ENCODE results near the gene BAHCC1. TPM values are rescaled to one million over a fixed set of nuclear protein-coding genes. Genes with fewer than 3 reads are reported as not detected.

BAHCC1 gene
- total and polyA plus RNA-seq, 3 experiments from 2014 or later = not detected

DNA sequence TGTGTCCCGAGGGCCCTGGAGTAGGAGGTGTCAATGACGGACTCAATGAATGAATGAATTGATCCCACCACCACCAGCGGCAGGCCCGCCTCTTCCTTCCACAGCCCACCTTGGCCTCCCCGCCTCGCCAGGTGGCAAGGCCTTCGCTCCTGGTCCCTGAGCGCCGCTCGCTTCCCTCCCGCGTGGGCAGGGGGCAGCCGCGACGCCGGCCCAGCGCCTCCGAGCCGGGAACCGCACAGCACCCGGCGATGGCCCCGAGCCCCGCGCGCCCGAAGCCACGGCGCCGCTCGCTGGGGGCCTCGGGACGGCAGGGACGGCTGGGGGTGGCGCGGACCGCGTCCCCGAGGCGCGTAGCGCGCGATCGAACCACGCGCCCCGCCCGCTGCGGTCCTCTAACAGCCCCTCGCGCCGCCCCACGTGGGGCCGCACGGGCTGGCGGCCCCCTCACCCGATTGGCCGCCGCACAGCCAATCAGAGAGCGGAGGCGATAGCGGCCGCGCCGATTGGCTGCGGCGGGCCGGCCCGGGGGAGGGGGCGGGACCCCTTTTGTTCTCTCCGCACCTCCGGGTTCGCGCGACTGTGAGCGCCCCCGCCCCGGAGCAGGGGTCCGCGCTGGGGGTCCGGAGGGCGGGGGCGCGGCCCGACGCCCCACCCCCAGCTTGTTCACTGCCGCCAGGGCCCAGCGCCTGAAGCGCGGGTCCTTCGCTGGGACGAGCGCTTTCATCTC, 86.0 kb downstream of the BAHCC1 start:
- CTCF ChIA-PET = interaction anchor here (0.9 to 1.0 kb wide), 3 partner anchors 38 to 389 kb away, joined by 3 to 4 read pairs (median 3); no protein-coding TSS in a partner anchor
- peak; percentile 28 to 71 (median 50) for DNase-seq

DNA sequence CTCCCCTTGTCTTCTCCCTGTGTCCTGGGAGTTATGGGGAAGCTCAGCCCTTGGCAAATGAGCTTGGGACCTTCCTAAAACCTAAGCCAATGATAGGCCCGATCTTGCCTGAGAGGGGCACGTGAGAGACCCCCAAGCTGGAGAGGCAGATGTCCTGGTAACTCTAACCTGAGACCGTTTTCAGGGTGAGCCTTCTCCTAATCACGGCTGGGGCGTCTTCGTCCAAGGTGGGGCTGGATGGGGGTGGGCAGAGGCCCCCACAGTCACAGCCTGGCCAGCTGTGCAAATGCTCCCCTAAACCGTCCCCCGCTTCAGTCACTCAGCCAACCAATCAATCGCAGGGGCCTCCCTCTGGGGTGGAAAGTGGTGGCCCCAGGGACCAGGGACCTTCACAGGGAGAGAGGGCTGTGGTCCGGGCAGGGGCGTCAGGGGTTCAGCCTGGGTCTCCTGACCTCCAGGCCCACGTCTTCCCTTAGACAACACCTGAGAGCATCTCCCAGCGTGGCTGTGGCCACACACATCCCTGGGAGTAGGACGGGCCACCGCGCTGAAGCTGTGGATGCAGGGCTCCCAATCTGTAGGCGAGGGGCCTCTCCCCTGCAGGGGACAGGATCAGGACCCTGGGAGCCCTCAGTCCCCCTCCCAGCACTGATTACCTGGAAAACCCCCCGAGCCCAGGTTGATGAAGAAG, 86.7 kb downstream of the BAHCC1 start:
- DNase-seq = peak in 1 of 5 donors; percentile 15
- Histone ChIP-seq H3K36me3 (ENCODE audit: insufficient read depth, low read length) (no peaks in the 10 kb centered on the region), H3K27me3 (ENCODE audit: insufficient read depth, low read length, poor library complexity, severe bottlenecking) (peaks cover 20% of the 10 kb centered on the region), H3K4me1 (ENCODE audit: insufficient read depth, low read length) (peaks cover 20% of the 10 kb centered on the region), H3K9me3 (ENCODE audit: low read length) (no peaks in the 10 kb centered on the region), H3K4me3 (ENCODE audit: low read length) (peak overlapping the region; percentile 53), H3K27ac (ENCODE audit: low read depth, low read length) (no peak overlapping the region)
- peak overlapping the region in 1 of 8 donors; percentile 24 for H3K27ac Mint-ChIP-seq
- ChIA-PET POLR2A (interaction anchor here (0.7 kb wide), 1 partner anchor 448 kb away, joined by 3 read pairs; no protein-coding TSS in a partner anchor), CTCF (interaction anchor here (0.9 to 1.5 kb wide), 3 partner anchors 190 to 390 kb away, joined by 3 to 5 read pairs (median 4); no protein-coding TSS in a partner anchor)
- H3K4me3 Mint-ChIP-seq = peak overlapping the region in 6 of 7 donors; percentile 60 to 79 (median 64)
- H3K36me3 Mint-ChIP-seq = no peaks in the 10 kb centered on the region
- peaks cover 4 to 24% (median 11%) of the 10 kb centered on the region in 3 donors for H3K4me1 Mint-ChIP-seq
- H3K27me3 Mint-ChIP-seq = peaks cover 19 to 45% of the 10 kb centered on the region in 2 donors
- H3K9me3 Mint-ChIP-seq = no peaks in the 10 kb centered on the region

More for the DNA sequence above, 86.0 kb downstream of the BAHCC1 start:
- Mint-ChIP-seq H3K4me1 (peaks cover 4 to 23% (median 11%) of the 10 kb centered on the region in 3 donors), H3K4me3 (peak overlapping the region in 6 of 7 donors; percentile 60 to 79 (median 64)), H3K27ac (no peak overlapping the region), H3K9me3 (no peaks in the 10 kb centered on the region), H3K27me3 (peaks cover 19 to 48% of the 10 kb centered on the region in 2 donors), H3K36me3 (no peaks in the 10 kb centered on the region)
- no peaks in the 10 kb centered on the region for H3K9me3 ChIP-seq (ENCODE audit: low read length)
- peak overlapping the region; percentile 53 for H3K4me3 ChIP-seq (ENCODE audit: low read length)
- H3K27me3 ChIP-seq (ENCODE audit: insufficient read depth, low read length, poor library complexity, severe bottlenecking) = peaks cover 20% of the 10 kb centered on the region
- POLR2A ChIA-PET = interaction anchor here (0.7 kb wide), 1 partner anchor 448 kb away, joined by 3 read pairs; no protein-coding TSS in a partner anchor
- H3K27ac ChIP-seq (ENCODE audit: low read depth, low read length) = no peak overlapping the region
- no peaks in the 10 kb centered on the region for H3K36me3 ChIP-seq (ENCODE audit: insufficient read depth, low read length)
- peaks cover 20% of the 10 kb centered on the region for H3K4me1 ChIP-seq (ENCODE audit: insufficient read depth, low read length)

GRCh38 chr17:81482673-81483072, 87.4 kb downstream of the BAHCC1 start:
- Mint-ChIP-seq H3K4me1 (peaks cover 4 to 26% (median 11%) of the 10 kb centered on the region in 3 donors), H3K9me3 (no peaks in the 10 kb centered on the region), H3K36me3 (no peaks in the 10 kb centered on the region), H3K4me3 (peak overlapping the region in 6 of 7 donors; percentile 27 to 80 (median 46)), H3K27me3 (peaks cover 23 to 44% of the 10 kb centered on the region in 2 donors), H3K27ac (no peak overlapping the region)
- no peak for DNase-seq
- Histone ChIP-seq H3K4me3 (ENCODE audit: low read length) (no peak overlapping the region), H3K27ac (ENCODE audit: low read depth, low read length) (no peak overlapping the region), H3K9me3 (ENCODE audit: low read length) (no peaks in the 10 kb centered on the region), H3K4me1 (ENCODE audit: insufficient read depth, low read length) (peaks cover 20% of the 10 kb centered on the region), H3K27me3 (ENCODE audit: insufficient read depth, low read length, poor library complexity, severe bottlenecking) (peaks cover 20% of the 10 kb centered on the region), H3K36me3 (ENCODE audit: insufficient read depth, low read length) (no peaks in the 10 kb centered on the region)
- ChIA-PET CTCF (interaction anchor here (1.5 to 4.2 kb wide), 2 partner anchors 191 to 228 kb away, joined by 5 to 40 read pairs; no protein-coding TSS in a partner anchor), POLR2A (interaction anchor here (0.5 kb wide), 1 partner anchor 1764 kb away, joined by 3 read pairs; no protein-coding TSS in a partner anchor)

DNA sequence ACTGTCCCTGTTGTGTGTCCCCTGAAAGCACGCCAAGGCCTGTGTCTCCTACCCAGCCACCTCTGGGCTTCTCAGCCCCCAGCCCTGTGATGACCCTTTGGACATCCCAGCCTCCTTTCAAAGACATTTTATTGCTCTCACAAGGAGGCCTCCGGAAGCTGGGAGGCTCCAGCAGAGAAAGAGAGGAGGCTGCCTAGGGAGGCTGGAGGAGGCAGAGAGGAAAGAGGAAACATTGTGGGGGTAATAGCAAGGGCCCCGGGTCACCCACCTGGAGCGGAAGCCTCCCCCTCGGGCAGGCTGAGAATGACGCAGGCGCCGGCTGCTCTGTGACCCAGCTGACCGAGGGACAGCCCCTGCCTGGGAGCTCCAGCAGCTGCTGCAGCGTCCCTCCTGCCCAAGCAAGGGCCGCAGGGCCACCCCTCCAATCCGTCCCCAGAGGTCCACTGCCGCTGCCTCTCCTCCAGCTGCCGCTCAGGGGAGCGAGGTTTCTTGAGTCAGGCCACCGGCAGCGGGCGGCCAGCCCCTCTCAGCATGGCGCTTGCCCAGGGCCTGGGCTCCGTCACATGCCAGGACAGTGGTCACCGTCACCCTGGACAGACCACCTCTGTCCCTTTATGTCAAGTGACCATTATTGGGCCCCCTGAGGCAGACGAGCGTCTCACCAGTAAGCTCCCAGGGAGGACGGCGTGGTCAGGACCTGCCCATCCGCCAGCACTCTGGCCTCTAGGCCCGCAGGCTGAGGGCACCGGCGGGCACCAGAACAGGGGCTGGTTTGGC, 88.0 kb downstream of the BAHCC1 start:
- H3K27ac ChIP-seq (ENCODE audit: low read depth, low read length) = no peak overlapping the region
- Mint-ChIP-seq H3K4me1 (peaks cover 4 to 26% (median 11%) of the 10 kb centered on the region in 3 donors), H3K4me3 (peak overlapping the region in 4 of 7 donors; percentile 27 to 56 (median 40)), H3K36me3 (no peaks in the 10 kb centered on the region), H3K9me3 (no peaks in the 10 kb centered on the region), H3K27me3 (peaks cover 20 to 40% of the 10 kb centered on the region in 2 donors), H3K27ac (no peak overlapping the region)
- H3K27me3 ChIP-seq (ENCODE audit: insufficient read depth, low read length, poor library complexity, severe bottlenecking) = peaks cover 20% of the 10 kb centered on the region
- H3K9me3 ChIP-seq (ENCODE audit: low read length) = no peaks in the 10 kb centered on the region
- CTCF ChIA-PET = interaction anchor here (1.2 to 4.2 kb wide), 5 partner anchors 9 to 228 kb away, joined by 3 to 40 read pairs (median 6); no protein-coding TSS in a partner anchor
- DNase-seq = peak in 2 of 5 donors; percentile 17 to 32
- no peaks in the 10 kb centered on the region for H3K36me3 ChIP-seq (ENCODE audit: insufficient read depth, low read length)
- peaks cover 20% of the 10 kb centered on the region for H3K4me1 ChIP-seq (ENCODE audit: insufficient read depth, low read length)
- no peak overlapping the region for H3K4me3 ChIP-seq (ENCODE audit: low read length)
- POLR2A ChIA-PET = interaction anchor here (0.5 kb wide), 1 partner anchor 1764 kb away, joined by 3 read pairs; no protein-coding TSS in a partner anchor

DNA sequence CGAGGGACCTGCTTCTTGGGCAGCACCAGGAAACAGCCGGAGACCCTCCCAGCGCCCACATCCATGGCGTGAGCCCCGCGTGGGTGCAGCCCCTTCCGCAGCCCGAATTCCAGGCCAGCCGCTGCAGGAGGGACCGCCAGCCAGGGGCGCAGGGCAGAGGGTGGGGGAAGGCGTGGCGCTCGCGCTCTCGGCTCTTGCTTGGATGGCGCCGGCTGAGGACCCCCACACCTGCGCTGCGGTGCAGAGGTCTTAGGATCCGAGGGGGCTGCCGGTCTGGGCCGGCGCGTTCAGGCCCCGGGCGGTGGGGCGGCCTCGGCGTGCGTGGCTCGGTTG, 88.6 kb downstream of the BAHCC1 start:
- no peak for DNase-seq
- H3K9me3 ChIP-seq (ENCODE audit: low read length) = no peaks in the 10 kb centered on the region
- no peak overlapping the region for H3K27ac Mint-ChIP-seq
- H3K36me3 ChIP-seq (ENCODE audit: insufficient read depth, low read length) = no peaks in the 10 kb centered on the region
- H3K4me3 Mint-ChIP-seq = peak overlapping the region in 2 of 7 donors; percentile 47 to 66
- H3K27me3 Mint-ChIP-seq = peaks cover 20 to 40% of the 10 kb centered on the region in 2 donors
- H3K27ac ChIP-seq (ENCODE audit: low read depth, low read length) = no peak overlapping the region
- no peaks in the 10 kb centered on the region for H3K36me3 Mint-ChIP-seq
- H3K4me1 ChIP-seq (ENCODE audit: insufficient read depth, low read length) = peaks cover 20% of the 10 kb centered on the region
- H3K27me3 ChIP-seq (ENCODE audit: insufficient read depth, low read length, poor library complexity, severe bottlenecking) = peaks cover 20% of the 10 kb centered on the region
- peak overlapping the region; percentile 37 for H3K4me3 ChIP-seq (ENCODE audit: low read length)
- CTCF ChIA-PET = interaction anchor here (1.2 to 4.2 kb wide), 4 partner anchors 9 to 229 kb away, joined by 3 to 40 read pairs (median 17); no protein-coding TSS in a partner anchor
- POLR2A ChIA-PET = interaction anchor here (0.6 to 1.2 kb wide), 2 partner anchors 29 to 715 kb away, joined by 4 to 6 read pairs; partner anchors contain the start of gene ACTG1
- H3K9me3 Mint-ChIP-seq = no peaks in the 10 kb centered on the region
- H3K4me1 Mint-ChIP-seq = peaks cover 4 to 26% (median 11%) of the 10 kb centered on the region in 3 donors

DNA sequence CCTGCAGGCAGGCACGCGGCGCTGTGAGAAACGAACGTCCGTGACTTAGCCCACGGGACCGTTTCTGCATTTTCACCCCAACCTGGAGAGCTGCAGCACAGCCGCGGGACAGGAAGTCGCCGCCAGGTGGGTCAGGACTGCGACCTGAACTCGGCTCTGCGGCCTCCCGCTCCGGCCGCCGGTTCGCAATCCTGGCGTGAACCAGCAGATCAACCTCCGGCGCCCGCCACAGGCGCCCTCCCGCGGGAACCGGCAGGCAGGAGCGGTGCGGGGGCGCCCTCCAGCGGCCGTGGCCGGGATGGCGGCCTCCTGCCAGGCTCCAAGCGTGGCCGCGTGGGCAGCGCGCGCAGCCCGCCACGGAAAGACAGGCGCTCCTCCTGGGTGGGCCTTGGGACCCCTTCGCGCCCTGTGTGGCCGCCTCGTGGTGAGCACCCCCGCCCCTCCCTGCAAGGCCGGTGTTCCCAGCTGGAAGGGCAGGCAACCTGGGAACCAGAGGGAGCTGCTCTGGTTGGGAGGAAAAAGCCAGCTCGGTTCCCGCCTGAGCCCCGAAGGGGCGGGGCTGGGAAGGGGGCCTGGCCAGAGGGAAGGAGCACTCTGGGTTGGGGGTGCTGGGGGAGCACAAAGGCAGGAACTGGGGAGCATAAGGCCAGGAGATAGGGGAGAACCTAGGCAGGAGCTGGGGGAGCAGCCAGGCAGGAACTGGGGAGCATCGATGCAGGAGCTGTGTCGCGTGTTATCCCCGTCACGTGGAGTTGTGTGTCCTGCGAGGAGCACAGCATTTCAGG, 89.1 kb downstream of the BAHCC1 start:
- Mint-ChIP-seq H3K36me3 (no peaks in the 10 kb centered on the region), H3K27ac (no peak overlapping the region), H3K4me3 (peak overlapping the region in 2 of 7 donors; percentile 47 to 66), H3K4me1 (peaks cover 4 to 26% (median 11%) of the 10 kb centered on the region in 3 donors), H3K9me3 (no peaks in the 10 kb centered on the region), H3K27me3 (peaks cover 20 to 36% of the 10 kb centered on the region in 2 donors)
- no peaks in the 10 kb centered on the region for H3K9me3 ChIP-seq (ENCODE audit: low read length)
- H3K27ac ChIP-seq (ENCODE audit: low read depth, low read length) = peak overlapping the region; percentile 31
- peak; percentile 79 to 87 (median 82) for DNase-seq
- H3K27me3 ChIP-seq (ENCODE audit: insufficient read depth, low read length, poor library complexity, severe bottlenecking) = peaks cover 20% of the 10 kb centered on the region
- H3K4me3 ChIP-seq (ENCODE audit: low read length) = peak overlapping the region; percentile 37
- H3K4me1 ChIP-seq (ENCODE audit: insufficient read depth, low read length) = peaks cover 20% of the 10 kb centered on the region
- POLR2A ChIA-PET = interaction anchor here (0.6 to 1.2 kb wide), 5 partner anchors 26 to 715 kb away, joined by 3 to 6 read pairs (median 3); partner anchors contain the start of gene ACTG1
- H3K36me3 ChIP-seq (ENCODE audit: insufficient read depth, low read length) = no peaks in the 10 kb centered on the region
- CTCF ChIA-PET = interaction anchor here (0.7 to 4.2 kb wide), 21 partner anchors 9 to 493 kb away, joined by 3 to 40 read pairs (median 4); partner anchors contain the start of genes CHMP6 and SLC38A10
